GM18873 (cell line): ENCODE results near the gene NUDT6.
"Not testable (repeated sequence)": the region's sequence is repeated elsewhere in the genome, so short reads cannot be mapped to it uniquely, and the experiment has no call there.

ENCODE experiments used
- ATAC-seq: cut with Tn5 transposase; IDR thresholded peaks from one replicate; pipeline ENCODE4 v1.9.1; 2021; ENCODE audit warnings: mild to moderate bottlenecking, moderate library complexity, moderate number of reproducible peaks; ENCODE audit not compliant: unreplicated experiment, low FRiP score

NUDT6 gene, protein sequence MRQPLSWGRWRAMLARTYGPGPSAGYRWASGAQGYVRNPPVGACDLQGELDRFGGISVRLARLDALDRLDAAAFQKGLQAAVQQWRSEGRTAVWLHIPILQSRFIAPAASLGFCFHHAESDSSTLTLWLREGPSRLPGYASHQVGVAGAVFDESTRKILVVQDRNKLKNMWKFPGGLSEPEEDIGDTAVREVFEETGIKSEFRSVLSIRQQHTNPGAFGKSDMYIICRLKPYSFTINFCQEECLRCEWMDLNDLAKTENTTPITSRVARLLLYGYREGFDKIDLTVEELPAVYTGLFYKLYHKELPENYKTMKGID

DNA sequence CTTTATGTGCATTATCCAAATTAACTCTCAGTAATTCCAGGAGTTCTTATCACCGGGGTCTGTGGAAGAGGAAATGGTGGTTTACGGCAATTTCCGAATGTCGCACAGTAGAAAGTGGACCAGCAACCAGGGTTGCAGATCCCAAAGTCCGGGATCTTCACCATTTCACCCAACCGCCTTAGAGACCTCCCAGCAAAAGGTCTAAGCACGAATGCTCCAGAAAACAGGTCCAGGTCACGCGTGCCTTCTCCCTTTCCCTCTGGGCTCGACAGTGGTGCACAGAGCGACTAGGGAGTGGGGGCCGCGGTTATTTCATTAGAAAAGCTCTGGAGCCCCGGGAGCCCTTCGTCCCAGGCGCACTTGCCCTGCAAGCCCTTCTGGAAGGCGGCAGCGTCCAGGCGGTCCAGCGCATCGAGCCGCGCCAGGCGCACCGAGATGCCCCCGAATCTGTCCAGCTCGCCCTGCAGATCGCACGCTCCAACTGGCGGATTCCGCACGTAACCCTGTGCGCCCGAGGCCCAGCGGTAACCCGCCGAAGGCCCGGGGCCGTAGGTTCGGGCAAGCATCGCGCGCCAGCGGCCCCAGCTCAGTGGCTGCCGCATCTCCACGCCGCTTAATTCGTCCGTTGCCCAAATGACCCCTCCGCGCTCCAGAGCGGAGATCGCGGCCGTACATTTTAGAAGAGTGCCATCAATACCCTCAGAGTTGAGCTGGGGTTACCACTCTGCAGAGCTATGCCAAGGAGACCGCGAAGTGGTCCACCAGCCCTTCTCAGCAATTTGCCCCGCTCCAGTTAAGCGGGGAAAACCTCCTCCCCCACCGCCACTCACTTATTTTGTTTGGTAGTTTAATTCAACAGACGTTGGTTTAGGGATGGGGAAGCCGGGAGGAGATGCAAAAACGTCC, at the start of gene NUDT6:
NUDT6 (minus strand) TSS at position 627 of the 906 bp plus-strand sequence; CDS start at position 602, 25 bp downstream.
- peak; percentile 49 for ATAC-seq

DNA sequence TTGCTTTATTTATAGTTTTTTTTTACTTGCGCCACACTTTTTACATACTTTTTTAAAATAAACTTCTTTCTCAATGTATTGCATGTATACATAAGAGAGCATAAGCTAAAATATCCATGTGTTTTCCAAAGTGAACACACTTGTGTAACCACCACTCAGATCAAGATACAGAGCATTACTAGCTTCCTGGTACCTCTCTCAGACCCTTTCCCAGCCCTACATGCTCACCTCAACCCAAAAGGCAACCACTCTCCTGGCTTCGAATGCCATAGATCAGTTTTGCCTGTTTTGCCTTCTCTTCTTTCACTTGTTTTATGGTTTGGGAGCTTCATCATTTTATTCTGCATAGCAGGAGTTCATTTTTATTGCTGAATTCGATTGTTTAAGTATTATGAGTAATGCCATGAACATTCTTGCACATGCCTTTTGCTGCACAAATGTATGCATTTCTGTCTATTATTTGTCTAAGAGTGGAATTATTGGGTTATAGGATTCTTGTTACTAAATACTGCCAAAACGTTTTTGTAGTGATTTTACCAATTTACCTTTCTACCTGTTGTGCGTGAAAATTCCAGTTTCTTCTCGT, 45.9 kb upstream of the NUDT6 start:
- no peak for ATAC-seq

DNA sequence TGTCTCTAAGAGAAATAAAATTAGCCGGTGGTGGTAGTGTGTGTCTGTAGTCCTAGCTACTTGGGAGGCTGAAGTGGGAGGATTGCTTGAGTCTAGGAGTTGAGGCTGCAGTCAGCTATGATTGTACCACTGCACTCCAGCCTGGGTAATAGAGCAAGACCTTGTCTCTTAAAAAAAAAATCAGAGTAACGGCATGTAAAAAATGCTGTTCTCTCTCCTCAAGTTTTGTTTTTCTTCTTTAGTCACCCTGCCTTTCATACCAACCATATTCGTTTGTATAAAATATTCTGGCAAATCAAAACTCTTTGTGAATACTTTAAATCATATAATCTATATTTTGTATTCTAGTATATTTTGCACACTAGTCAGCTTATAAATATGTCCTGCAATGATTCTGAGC, 44.8 kb upstream of the NUDT6 start:
- ATAC-seq = no peak

DNA sequence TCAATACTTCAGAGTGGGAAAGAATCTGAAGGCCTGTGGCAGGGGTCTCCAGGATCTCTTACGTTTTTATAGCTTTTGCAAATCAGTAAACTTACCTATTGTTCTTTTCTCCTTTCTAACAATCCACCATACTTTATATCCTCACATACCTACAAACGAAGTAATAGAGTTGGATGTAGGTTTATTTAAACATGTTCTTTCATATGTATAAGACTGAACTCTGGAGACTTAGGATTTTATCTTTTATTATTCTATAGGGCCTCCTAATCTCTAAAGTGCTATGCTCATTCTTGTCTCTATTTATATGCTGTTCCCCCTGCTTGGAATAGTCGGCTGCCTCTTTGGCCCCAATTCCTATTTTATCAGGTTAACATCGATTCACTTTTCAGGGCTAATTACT, 43.8 kb upstream of the NUDT6 start:
- ATAC-seq = no peak

DNA sequence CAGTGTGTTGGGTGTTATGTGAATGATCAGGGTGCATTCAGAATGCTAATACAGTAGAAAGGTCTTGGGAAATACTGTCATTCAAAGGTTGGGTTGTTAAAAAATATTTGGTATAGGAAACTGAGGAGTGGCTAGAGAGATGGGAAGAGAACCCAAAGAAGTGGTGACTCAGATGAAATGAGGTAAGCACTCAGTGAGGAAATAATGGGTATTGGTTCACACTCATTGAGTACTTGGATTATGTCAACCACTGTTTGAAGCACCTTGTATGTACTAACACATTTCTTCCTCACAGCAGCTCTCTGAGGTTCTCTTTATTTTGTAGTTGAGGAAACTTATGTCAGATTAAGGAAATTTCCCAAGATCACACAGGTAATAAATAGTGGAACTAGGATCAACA, 40.8 kb upstream of the NUDT6 start:
- ATAC-seq = no peak

DNA sequence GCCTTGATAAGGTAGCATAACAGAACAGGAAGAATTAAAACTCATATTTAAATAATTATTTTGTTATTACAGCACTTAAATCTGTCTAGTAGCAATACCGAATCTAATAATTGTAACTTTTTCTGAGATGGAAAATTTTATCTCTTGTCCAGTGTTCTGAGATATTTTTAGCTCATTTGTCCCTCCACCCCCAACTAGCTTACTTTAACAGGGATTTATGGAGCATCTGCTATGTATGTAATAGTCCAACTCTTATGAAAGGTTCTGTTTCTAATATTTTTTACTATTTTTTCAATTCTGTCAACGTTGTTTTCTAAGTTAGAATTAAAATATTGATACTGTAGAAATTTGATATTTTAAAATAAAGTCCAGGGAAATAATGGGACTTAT, 38.2 kb upstream of the NUDT6 start:
- no peak for ATAC-seq

DNA sequence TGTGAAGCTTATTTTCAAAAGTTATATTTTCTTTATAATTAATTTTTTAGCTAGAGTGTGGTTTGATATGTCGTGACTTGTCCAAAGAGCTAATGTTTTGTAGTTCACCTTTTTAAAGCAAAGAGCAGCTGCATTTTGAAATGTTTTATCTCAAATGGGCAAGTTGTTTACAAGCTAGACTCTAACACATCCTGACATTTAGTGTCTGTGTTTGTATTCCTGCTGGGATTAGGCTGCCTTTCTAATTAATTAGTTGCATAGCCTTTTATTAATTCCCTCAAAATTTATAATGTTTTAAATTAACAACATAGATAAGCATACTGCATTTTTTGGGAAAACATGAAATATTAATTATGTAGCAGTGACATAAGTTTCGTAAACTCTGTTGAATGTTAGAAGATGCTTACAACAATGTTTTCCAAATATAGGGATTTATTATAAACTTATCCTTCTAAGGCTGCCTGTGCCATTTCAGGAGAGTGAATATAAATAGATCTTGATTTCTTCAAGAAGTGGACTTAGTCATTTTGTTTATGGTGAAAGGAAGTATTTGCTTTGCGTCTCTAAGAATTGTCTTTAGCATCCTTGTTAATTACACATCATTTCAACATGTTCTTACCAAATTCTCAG, 37.7 kb upstream of the NUDT6 start:
- ATAC-seq = no peak

DNA sequence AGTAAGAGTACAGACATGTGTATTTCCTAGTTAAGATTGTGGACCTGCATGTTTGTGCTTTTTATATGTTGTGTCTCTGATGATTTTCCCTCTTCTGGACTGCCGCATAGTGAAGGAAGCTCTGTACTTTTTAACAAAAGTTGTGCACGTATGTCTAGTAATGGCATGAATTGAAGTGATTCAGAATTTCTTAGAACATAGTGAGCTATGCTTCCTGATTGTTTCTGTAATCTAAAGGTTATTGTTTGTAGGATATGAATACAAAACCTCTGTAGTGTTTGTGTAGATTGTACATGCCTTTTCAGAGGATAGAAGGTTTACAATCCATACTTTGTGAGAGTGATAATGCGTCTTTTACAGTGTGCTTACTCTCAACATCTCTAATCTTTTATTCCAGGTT, 37.0 kb upstream of the NUDT6 start:
- ATAC-seq = no peak

DNA sequence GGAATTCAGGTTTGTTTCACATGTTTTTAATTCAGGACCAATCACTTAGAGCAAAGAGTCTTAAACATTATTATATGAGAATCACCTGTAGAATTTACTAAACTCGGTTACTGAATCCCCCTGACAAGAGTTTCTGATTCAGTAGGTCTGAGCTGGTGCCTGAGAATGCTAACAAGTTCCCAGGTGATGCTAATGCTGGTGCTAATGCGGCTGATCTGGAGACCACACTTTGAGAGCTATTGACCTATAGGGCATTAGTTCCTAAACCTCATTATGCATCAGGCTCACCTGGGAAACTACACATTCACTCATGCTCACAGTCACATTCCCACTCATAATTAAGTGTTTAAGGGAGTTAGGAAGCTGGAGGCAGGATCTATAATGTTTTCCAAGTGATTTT, 36.1 kb upstream of the NUDT6 start:
- no peak for ATAC-seq

DNA sequence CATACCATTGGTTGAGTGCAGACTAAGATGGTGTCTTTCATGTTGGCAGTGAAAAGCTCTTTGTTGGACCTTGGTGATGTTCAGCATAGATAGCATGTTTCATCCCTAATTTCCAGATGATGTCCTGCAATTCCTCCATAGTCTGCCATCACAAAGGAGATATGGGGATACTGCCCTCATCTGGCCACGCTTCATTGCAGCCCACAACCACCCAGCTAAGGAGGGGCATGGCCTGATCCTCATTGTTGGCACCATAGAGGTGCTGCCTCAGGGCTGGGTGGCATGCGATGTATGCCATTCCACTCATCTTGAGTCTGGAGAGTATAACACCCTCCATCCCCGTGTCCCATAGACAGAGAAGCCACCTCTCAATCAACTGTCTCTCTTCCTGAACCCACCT, 31.5 kb upstream of the NUDT6 start:
- ATAC-seq = no peak

DNA sequence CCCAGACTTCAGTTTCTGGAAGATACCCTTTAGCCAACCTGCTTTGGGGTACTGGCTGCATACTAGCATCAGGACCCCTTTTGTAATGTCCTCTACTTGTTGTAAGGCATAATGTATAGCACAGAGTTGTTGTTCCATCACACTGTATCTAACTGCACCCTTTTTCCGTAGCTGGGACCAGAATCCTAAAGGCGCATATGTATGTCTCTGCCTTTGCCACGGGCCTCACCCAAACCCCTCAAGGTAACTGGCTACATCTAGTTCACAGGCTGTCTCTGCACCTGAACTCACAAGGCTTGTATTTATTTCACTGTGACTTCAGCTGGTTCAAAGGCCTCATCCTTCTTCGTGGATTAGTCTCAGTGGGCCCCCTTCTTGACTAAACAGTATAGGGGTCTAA, 29.6 kb upstream of the NUDT6 start:
- ATAC-seq = no peak

DNA sequence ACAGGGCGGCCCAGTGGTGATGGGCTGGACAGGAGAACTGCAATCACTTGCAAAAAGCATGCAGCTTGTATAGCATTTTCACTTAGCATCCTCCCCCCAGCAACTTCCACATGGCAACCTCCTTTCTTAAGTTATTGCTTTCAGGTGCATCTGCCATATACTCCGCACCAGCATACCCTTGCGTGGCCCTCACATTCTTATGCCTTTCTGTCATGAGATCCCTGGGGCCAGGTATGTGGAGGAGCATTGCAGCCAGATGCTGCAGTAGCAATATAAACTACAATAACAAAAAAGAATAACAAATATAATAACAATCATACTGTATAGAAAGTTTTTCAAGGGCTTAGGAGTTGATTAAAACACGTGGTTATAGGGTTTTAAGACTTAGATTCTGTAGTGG, 26.3 kb upstream of the NUDT6 start:
- ATAC-seq = no peak

DNA sequence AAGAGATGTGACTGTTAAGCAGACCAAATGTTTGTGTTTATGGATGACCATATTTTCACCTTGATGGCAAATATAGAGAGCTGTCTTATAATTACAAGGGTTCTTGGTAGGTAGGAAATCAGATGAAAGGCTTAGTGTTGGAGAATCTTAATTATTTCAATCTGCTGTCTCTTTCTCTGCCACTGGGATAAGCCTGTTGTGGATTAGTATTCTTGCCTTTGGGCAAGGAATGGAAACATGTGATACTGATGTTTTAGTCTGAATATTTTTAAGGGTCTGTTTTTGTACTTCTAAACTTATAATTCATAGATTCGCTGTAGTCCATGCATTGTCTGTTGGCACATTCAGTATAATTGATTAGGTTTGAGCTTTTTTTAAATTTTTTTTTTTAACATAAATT, 23.7 kb upstream of the NUDT6 start:
- no peak for ATAC-seq

DNA sequence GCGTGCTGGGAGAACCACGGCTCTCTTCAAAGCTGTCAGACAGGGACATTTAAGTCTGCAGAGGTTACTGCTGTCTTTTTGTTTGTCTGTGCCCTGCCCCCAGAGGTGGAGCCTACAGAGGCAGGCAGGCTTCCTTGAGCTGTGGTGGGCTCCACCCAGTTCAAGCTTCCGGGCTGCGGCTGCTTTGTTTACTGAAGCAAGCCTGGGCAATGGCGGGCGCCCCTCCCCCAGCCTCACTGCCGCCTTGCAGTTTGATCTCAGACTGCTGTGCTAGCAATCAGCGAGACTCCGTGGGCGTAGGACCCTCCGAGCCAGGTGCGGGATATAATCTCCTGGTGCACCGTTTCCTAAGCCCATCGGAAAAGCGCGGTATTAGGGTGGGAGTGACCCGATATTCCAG, 22.7 kb upstream of the NUDT6 start:
- not testable (repeated sequence) for ATAC-seq

DNA sequence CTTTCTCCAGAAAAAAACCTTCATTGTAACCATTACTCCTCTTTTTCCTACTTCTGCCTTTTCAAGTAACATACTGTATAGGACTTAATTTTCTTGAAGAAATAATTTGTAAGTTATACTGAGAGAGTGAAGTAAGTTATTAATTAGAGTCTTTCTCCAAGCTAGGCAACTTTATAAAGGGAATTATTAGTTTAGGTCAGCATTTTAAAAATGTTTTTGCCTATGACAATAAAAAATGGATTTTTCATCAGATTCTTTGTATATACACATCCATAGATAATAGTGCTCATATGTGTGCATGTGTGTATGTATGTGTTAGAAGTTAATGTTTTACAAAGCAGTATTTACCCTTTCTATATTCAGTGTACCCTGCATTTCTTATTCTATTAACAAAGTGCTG, 10.4 kb upstream of the NUDT6 start:
- no peak for ATAC-seq

DNA sequence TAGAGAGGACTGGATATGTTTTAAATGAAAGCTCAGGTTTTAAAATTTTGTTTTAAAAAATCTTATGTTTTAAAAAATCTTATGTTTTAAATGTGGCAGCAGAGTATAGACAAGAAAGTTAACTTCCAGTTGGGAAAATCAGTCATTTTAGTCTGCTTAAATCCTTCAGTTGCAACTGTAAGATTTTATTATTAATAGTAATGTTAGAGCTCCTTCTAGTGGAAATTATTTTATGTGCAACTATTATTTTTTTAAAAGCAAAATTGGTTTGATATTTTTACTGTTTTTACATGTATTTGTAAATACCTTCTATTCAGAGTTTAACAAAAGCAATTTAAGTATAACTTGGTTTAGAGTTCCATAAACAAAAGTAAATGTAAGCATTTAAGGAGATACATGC, 8.5 kb upstream of the NUDT6 start:
- ATAC-seq = no peak

DNA sequence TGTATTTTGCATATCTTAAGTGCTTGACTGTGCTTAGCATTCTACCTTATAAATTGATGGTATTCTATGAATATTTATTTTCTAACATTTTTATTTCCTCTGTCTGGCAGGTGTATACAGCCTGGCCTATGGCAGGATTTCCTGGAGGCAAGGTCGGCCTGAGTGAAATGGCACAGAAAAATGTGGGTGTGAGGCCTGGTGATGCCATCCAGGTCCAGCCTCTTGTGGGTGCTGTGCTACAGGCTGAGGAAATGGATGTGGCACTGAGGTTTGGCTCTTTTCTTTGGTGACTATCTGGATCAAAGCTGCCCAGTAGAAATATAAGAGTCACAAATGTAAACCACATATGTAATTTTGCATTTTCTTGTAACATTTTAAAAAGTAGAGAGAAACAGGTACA, 6.5 kb upstream of the NUDT6 start:
- no peak for ATAC-seq

DNA sequence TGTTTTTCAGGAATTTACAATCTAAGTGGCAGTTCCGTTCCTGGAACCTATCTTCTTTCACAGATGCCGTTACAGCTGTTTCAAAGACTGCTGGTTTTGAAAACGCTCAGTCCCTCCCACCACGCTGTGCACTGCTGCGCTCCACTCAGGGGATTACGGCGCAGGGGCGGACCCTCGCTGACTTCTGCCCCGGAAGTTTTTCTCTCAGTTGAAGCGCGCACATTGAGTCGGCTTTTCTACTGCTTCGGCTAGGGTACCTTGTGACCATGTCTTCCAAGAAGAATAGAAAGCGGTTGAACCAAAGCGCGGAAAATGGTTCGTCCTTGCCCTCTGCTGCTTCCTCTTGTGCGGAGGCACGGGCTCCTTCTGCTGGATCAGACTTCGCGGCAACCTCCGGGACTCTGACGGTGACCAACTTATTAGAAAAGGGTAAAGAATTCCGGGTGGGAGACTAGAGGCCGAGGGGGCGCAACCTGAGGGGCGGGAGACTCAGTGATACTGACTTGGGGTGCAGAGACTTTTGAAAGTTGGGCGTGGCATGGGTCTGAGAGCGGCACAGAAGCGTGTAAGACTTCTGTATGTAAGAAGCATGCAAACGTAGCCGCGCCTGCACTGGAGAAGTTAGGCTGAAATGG, 597 bp upstream of the NUDT6 start:
- peak; percentile 91 for ATAC-seq

DNA sequence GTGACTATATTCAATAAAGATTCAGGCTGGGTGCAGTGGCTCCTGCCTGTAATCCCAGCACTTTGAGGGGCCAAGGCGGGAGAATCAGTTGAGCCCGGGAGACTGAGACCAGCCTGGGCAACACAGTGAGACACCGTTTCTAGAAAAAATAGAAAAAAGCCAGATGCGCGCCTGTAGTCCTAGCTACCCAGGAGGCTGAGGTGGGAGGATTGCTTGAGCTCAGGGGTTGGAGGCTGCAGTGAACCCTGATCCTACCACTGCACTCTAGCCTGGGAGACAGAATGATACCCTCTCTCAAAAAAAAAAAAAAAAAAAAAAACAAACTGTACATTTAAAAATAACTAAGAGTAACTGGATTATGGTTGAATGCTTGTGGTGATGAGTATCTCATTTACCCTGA, 1.1 kb downstream of the NUDT6 start:
- ATAC-seq = no peak

DNA sequence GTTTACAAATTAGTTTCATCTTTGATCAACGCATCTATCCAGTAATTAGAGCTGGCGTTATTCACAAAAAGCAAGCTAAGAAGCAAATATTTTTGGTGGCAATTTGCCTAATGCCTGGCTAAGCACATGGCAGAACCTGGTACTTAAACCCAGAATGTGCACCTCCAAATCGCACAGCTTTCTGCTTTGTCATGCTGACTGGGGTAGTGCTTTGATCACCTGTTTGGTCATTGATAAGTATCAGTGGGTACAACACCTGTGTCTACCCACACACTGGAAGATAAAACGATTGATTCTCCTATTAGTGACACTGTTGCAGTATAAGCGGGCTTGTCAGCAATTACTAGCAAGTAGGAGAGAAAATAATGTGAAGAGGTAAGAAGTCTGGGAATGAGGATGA, 1.9 kb downstream of the NUDT6 start:
- no peak for ATAC-seq

DNA sequence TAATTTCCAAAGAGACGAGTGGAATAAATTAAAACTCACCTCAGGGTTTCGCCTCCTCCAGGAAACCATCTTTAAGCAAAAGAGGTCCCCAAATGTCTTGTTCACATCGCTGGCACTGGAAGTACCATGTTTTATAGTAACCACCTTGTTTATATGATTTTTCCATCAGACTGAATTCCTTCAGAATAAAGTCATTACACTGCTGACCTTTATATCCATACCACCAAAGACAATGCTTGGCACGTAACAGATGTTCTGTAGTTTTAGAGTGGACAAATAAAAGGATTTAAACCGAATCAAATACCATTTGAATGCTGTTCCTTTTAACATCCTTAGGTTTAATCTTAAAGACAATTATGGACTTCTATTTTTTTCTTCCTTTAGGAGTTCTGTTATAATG, 4.7 kb downstream of the NUDT6 start:
- ATAC-seq = no peak
